Measurements from ENCODE around the gene CLHC1.
A peak's percentile ranks its signal among the peaks of the same experiment; 100 is the strongest.

The CLHC1 gene

GRCh38 chr2:55168221-55169154 is 63.6 kb downstream of the CLHC1 start:
- peak; percentile 59 for DNase-seq

GRCh38 chr2:55165626-55166025 is 66.5 kb downstream of the CLHC1 start:
- DNase-seq: no peak

- no peak for DNase-seq
These were observed 67.3 kb downstream of the CLHC1 start for GRCh38 chr2:55164534-55165480.

GRCh38 chr2:55163941-55164390 is 68.1 kb downstream of the CLHC1 start:
- DNase-seq: no peak

GRCh38 chr2:55163274-55163721 is 68.8 kb downstream of the CLHC1 start:
- DNase-seq: no peak

- DNase-seq: no peak
These were observed 69.6 kb downstream of the CLHC1 start for GRCh38 chr2:55162284-55163006.

- DNase-seq: peak; percentile 64
These were observed 70.5 kb downstream of the CLHC1 start for GRCh38 chr2:55161295-55162210.

- DNase-seq: no peak
These were observed 71.7 kb downstream of the CLHC1 start for GRCh38 chr2:55160422-55160821.

GRCh38 chr2:55159752-55160151 is 72.3 kb downstream of the CLHC1 start:
- DNase-seq: no peak

GRCh38 chr2:55159037-55159651 is 72.9 kb downstream of the CLHC1 start:
- peak; percentile 39 for DNase-seq

GRCh38 chr2:55158111-55158814 is 73.8 kb downstream of the CLHC1 start:
- peak; percentile 16 for DNase-seq

- no peak for DNase-seq
These were observed 74.6 kb downstream of the CLHC1 start for GRCh38 chr2:55157474-55157884.

- DNase-seq: no peak
These were observed 75.1 kb downstream of the CLHC1 start for GRCh38 chr2:55156984-55157383.

GRCh38 chr2:55156326-55156725 is 75.8 kb downstream of the CLHC1 start:
- no peak for DNase-seq

GRCh38 chr2:55155764-55156281 is 76.3 kb downstream of the CLHC1 start:
- no peak for DNase-seq

GRCh38 chr2:55155206-55155605 is 76.9 kb downstream of the CLHC1 start:
- no peak for DNase-seq

- no peak for DNase-seq
These were observed 77.5 kb downstream of the CLHC1 start for GRCh38 chr2:55154525-55155030.

GRCh38 chr2:55153584-55154299 is 78.4 kb downstream of the CLHC1 start:
- peak; percentile 19 for DNase-seq
